ENCODE results near the gene FAM193A.

Gene FAM193A

DNA sequence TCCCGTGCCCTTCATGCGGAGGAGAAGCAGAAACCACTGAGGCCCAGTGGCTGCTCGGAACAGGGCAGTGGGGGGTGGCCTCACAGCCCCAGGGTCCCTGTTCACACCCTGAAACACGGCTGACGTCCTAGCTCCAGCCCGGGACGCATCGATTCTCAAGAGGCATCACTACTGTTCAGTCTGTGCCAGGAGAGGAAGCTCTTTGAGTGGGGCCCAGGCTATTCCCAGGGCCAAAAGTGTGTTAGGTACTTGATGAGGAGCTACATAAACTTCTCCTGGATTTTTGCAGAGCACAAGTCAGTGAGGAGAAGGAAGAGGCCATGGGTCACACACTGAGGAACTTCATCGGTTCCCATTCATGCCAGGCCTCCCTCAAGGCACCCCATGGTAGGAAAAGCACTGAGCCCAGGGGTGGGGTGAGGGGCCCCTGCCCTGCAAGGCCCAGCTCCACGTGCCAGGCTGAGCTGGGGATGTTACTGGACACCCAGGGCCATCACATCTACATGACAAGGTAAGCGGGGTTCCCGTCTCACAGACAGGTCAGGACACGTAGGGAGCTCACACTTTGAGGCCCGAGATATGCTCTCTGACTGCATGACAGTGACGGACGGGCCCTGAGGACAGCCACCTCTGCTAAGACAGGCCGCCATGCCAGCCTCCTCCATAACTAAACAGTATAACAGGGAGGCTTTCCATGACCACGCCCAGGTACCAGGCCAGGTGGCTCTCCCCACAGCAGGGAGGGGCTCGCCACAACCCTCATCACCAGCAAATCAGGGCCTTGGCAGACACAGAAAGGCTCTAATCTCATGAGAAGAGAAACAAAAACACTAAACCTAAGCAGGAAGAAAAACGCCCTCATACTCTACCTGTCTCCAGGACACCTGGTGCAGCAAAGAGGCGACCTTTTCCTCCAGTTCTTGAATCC is 207.3 kb downstream of the FAM193A start:
- Histone ChIP-seq H3K36me3 (ENCODE audit: insufficient read depth, low read length) (peaks cover 58% of the 10 kb centered on the region), H3K4me1 (ENCODE audit: insufficient read depth, low read length) (peaks cover 3% of the 10 kb centered on the region), H2AFZ (ENCODE audit: low read depth, low read length) (no peak overlapping the region), H3K9me3 (ENCODE audit: low read length) (no peaks in the 10 kb centered on the region), H3K27me3 (ENCODE audit: insufficient read depth, low read length) (no peaks in the 10 kb centered on the region), H3K4me3 (ENCODE audit: low read length) (no peak overlapping the region)

DNA sequence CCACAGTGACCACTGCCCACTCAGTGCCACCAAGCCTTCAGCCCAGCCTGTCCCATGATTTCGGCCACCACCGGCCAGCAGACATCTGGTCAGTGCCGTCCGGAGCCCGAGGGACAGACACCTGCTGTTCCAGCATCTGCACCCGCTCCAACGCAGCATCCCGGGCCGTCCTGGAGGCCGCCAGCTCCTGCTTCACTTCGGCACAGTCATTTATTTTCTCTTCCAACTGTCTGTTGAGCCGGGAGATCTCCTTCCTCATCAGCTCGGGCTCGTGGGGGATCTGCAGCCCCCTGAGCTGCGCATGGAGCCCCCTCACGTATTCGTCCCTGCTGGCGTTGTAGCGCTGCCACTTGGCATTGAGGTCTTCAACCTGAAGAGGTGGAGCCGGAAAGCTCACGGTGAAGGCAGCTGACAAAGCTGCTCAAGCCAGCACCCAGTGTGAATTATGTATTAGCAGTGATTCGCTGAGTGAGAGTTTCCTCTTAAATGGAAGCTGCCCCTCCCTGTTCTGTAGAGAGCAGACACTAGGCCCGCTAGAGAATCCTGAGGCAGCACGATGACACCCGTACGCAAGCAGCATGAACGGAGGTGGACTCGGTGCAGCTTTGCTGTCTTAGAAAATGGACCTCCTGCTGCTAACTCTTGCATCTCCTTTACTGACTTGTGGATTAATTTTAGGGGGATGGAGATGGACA is 208.3 kb downstream of the FAM193A start:
- H3K9me3 ChIP-seq (ENCODE audit: low read length) = no peaks in the 10 kb centered on the region
- peaks cover 3% of the 10 kb centered on the region for H3K4me1 ChIP-seq (ENCODE audit: insufficient read depth, low read length)
- H3K36me3 ChIP-seq (ENCODE audit: insufficient read depth, low read length) = peaks cover 58% of the 10 kb centered on the region
- no peak overlapping the region for H2AFZ ChIP-seq (ENCODE audit: low read depth, low read length)
- H3K27me3 ChIP-seq (ENCODE audit: insufficient read depth, low read length) = no peaks in the 10 kb centered on the region
- H3K4me3 ChIP-seq (ENCODE audit: low read length) = no peak overlapping the region

GRCh38 chr4:2745516-2745915 is 209.1 kb downstream of the FAM193A start:
- no peak overlapping the region for H3K4me3 ChIP-seq (ENCODE audit: low read length)
- peaks cover 3% of the 10 kb centered on the region for H3K4me1 ChIP-seq (ENCODE audit: insufficient read depth, low read length)
- H3K9me3 ChIP-seq (ENCODE audit: low read length) = no peaks in the 10 kb centered on the region
- peaks cover 58% of the 10 kb centered on the region for H3K36me3 ChIP-seq (ENCODE audit: insufficient read depth, low read length)
- H2AFZ ChIP-seq (ENCODE audit: low read depth, low read length) = no peak overlapping the region
- H3K27me3 ChIP-seq (ENCODE audit: insufficient read depth, low read length) = no peaks in the 10 kb centered on the region

GRCh38 chr4:2745981-2746806 is 209.7 kb downstream of the FAM193A start:
- Histone ChIP-seq H2AFZ (ENCODE audit: low read depth, low read length) (no peak overlapping the region), H3K36me3 (ENCODE audit: insufficient read depth, low read length) (peaks cover 58% of the 10 kb centered on the region), H3K4me3 (ENCODE audit: low read length) (no peak overlapping the region)

GRCh38 chr4:2746891-2747695 is 210.6 kb downstream of the FAM193A start:
- Histone ChIP-seq H2AFZ (ENCODE audit: low read depth, low read length) (no peak overlapping the region), H3K27me3 (ENCODE audit: insufficient read depth, low read length) (no peaks in the 10 kb centered on the region), H3K9me3 (ENCODE audit: low read length) (no peaks in the 10 kb centered on the region), H3K4me3 (ENCODE audit: low read length) (no peak overlapping the region), H3K4me1 (ENCODE audit: insufficient read depth, low read length) (peaks cover 3% of the 10 kb centered on the region), H3K36me3 (ENCODE audit: insufficient read depth, low read length) (peaks cover 54% of the 10 kb centered on the region)

More at GRCh38 chr4:2745981-2746806, 209.7 kb downstream of the FAM193A start:
- H3K9me3 ChIP-seq (ENCODE audit: low read length) = no peaks in the 10 kb centered on the region
- H3K4me1 ChIP-seq (ENCODE audit: insufficient read depth, low read length) = peaks cover 3% of the 10 kb centered on the region
- H3K27me3 ChIP-seq (ENCODE audit: insufficient read depth, low read length) = no peaks in the 10 kb centered on the region

- Histone ChIP-seq H3K4me1 (ENCODE audit: insufficient read depth, low read length) (peaks cover 12% of the 10 kb centered on the region), H3K4me3 (ENCODE audit: low read length) (no peak overlapping the region), H3K36me3 (ENCODE audit: insufficient read depth, low read length) (peaks cover 22% of the 10 kb centered on the region), H3K27me3 (ENCODE audit: insufficient read depth, low read length) (no peaks in the 10 kb centered on the region), H2AFZ (ENCODE audit: low read depth, low read length) (no peak overlapping the region), H3K9me3 (ENCODE audit: low read length) (no peaks in the 10 kb centered on the region)
Observed at GRCh38 chr4:2750719-2751605, 214.5 kb downstream of the FAM193A start.

DNA sequence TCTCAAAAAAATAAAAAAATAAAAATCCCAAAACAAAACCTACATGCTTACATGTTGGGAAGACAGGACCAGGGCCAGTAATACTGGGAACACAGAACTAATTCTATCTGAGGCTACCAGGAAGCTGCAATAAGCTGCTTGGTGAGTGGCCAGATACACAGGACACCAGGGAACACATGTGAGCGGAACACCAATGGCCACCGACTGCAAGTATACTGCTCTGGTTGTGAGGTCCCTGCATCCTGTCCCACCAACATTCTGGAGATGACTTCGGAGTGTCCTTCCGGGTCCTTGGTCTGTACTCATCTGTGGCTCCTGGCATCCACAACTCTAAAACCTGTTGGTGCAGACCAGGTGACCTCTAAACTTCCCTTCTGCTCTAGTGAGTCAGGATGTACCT is 217.0 kb downstream of the FAM193A start:
- no peaks in the 10 kb centered on the region for H3K27me3 ChIP-seq (ENCODE audit: insufficient read depth, low read length)
- H2AFZ ChIP-seq (ENCODE audit: low read depth, low read length) = no peak overlapping the region
- H3K9me3 ChIP-seq (ENCODE audit: low read length) = no peaks in the 10 kb centered on the region
- peaks cover 9% of the 10 kb centered on the region for H3K4me1 ChIP-seq (ENCODE audit: insufficient read depth, low read length)
- H3K4me3 ChIP-seq (ENCODE audit: low read length) = no peak overlapping the region
- peaks cover 3% of the 10 kb centered on the region for H3K36me3 ChIP-seq (ENCODE audit: insufficient read depth, low read length)

DNA sequence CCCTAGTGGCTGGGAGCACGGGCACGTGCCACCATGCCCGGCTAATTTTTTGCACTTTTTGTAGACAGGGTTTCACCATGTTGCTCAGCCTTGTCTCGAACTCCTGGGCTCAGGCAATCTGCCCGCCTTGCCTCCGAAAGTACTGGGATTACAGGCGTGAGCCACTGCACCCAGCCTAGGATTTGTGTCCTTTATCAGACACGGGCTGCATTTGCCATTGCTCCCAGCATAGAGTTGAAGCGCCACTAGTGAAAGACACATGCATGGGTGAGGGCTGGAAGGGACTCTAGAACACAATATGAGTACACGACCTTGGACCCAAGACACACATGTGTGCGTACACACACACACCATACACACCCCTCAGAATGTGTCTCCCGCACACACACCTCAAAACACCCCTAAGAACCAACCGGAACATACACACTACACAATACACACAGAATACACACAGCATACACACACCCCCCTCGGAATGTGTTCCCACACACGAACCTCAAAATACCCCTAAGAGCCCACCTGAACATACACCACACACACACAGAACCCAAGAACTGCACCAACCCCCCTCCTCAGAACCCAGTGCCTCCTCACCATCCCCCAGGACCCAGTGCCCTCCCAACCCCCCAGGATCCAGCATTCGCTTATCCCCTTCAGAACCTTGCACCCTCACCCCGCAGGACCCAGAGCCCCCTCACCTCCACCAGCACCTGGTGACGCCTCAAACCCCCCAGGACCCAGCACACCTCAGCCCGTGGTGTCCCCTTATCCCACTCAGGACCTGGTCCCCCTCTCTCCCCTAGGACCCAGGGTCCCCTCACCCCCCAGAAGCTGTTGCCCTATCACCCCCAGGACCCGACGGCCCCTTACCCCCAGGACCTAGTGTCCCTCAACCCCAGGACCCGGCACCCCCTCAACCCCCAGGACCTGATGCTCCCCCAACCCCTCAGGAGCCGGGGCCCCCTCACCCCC is 218.7 kb downstream of the FAM193A start:
- Histone ChIP-seq H3K4me1 (ENCODE audit: insufficient read depth, low read length) (peaks cover 9% of the 10 kb centered on the region), H3K27me3 (ENCODE audit: insufficient read depth, low read length) (no peaks in the 10 kb centered on the region), H2AFZ (ENCODE audit: low read depth, low read length) (peak overlapping the region; percentile 22), H3K4me3 (ENCODE audit: low read length) (peak overlapping the region; percentile 93), H3K9me3 (ENCODE audit: low read length) (no peaks in the 10 kb centered on the region), H3K36me3 (ENCODE audit: insufficient read depth, low read length) (peaks cover 3% of the 10 kb centered on the region)

DNA sequence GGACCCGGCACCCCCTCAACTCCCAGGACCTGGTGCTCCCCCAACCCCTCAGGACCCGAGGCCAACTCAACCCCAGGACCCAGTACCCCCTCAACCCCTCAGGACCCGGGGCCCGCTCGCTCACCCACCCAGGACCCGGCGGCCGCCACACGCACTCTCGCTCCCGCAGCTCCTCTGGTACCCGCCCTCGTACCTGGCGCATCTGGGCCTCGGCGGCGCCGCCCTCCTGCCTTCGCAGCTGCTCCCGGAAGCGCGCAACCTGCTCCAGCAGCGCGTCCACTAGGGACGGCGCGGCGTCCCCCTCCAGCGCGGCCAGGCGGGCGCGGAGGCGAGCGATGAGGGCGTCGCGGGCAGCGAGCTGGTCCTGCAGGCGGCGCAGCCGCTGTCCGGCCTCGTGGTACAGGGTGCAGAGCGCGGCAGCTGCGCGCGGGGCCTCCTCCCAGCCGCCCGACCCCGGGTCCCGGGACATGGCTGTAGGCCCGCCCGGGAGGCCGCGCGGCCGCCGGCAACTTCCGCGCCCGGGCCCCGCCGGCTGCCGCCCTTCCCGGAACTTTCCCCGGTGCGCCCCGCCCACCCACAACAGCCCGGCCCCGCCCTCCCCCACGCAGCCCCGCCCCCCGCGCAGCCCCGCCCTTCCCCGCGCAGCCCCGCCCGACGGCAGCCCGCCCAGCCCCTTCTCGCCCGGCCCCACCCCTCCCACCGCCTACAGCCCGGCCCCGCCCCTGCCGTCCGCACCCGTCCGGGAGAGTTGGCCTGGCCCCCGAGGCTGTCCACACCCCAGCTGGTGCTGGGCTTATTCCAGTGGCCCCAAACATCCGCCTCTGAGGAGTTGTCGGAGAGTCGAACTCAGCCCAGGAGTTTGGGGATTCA is 219.6 kb downstream of the FAM193A start, which contains the start of gene TNIP2:
Gene TNIP2 (minus strand): TSS at position 516 of the 870 bp plus-strand sequence. CDS start 47 bp downstream, at position 469.
- Histone ChIP-seq H2AFZ (ENCODE audit: low read depth, low read length) (peak within 1 kb of the TSS; percentile 32), H3K4me1 (ENCODE audit: insufficient read depth, low read length) (peaks cover 9% of the 10 kb centered on the region), H3K27me3 (ENCODE audit: insufficient read depth, low read length) (no peaks in the 10 kb centered on the region), H3K9me3 (ENCODE audit: low read length) (no peaks in the 10 kb centered on the region), H3K4me3 (ENCODE audit: low read length) (peak within 1 kb of the TSS; percentile 93), H3K36me3 (ENCODE audit: insufficient read depth, low read length) (peaks cover 3% of the 10 kb centered on the region)

DNA sequence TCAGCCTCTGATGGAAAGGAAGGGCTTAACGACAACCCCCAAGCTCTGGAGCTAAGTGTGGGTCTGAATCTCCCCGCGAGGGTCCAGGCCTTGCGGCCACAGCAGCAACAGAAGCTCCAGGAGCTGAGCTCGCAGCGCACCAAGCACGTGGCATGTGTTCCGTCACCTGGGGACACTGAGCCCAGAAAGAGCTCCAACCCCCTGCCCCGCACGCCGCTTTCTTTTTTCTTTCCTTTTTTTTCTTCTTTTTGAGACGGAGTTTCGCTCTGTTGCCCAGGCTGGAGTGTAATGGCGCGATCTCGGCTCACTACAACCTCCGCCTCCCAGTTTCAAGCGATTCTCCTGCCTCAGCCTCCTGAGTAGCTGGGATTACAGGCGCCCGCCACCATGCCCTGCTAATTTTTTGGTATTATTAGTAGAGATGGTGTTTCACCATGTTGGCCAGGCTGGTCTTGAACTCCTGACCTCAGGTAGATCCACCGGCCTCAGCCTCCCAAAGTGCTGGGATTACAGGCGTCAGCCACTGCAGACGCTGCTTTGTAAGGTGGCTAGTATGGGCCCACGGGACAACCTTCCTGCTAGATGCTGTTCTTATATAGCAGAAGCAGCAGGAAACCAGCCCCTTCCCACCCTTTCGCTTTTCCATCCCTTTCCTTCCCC is 220.4 kb downstream of the FAM193A start:
- H3K4me3 ChIP-seq (ENCODE audit: low read length) = peak overlapping the region; percentile 48
- H3K4me1 ChIP-seq (ENCODE audit: insufficient read depth, low read length) = peaks cover 9% of the 10 kb centered on the region

More for the DNA sequence above, 220.4 kb downstream of the FAM193A start:
- H3K36me3 ChIP-seq (ENCODE audit: insufficient read depth, low read length) = peaks cover 3% of the 10 kb centered on the region
- no peaks in the 10 kb centered on the region for H3K9me3 ChIP-seq (ENCODE audit: low read length)
- H3K27me3 ChIP-seq (ENCODE audit: insufficient read depth, low read length) = no peaks in the 10 kb centered on the region
- H2AFZ ChIP-seq (ENCODE audit: low read depth, low read length) = peak overlapping the region; percentile 32

Data from neuron (in vitro differentiated cells).